Activated T-cell treated with anti-CD3 and anti-CD28 coated beads, Interleukin-2, amount 50 U/mL, for 24 hours (primary cell): ENCODE measurements around the gene SLC18B1.
A peak's percentile ranks its signal among the peaks of the same experiment; 100 is the strongest.

Source experiments
- DNase-seq: peaks from one replicate; pipeline ENCODE4 v3.0.0-alpha.2; 2020
- H3K27ac Mint-ChIP-seq: 2 replicates; pipeline ENCODE4 v1.8.0; 2020; ENCODE audit warnings: mild to moderate bottlenecking, mixed read lengths
- H3K27me3 Mint-ChIP-seq: 2 replicates; pipeline ENCODE4 v1.8.0; 2020; ENCODE audit warnings: mixed read lengths
- H3K36me3 Mint-ChIP-seq: 2 replicates; pipeline ENCODE4 v1.8.0; 2020; ENCODE audit warnings: low read depth, mixed read lengths
- H3K4me1 Mint-ChIP-seq: 2 replicates; pipeline ENCODE4 v1.8.0; 2020; ENCODE audit warnings: low read depth, mixed read lengths
- H3K4me3 Mint-ChIP-seq: 2 replicates; pipeline ENCODE4 v1.8.0; 2020; ENCODE audit warnings: mild to moderate bottlenecking, moderate library complexity, mixed read lengths
- H3K9me3 Mint-ChIP-seq: 2 replicates; pipeline ENCODE4 v1.8.0; 2020; ENCODE audit warnings: mixed read lengths

The SLC18B1 gene

DNA sequence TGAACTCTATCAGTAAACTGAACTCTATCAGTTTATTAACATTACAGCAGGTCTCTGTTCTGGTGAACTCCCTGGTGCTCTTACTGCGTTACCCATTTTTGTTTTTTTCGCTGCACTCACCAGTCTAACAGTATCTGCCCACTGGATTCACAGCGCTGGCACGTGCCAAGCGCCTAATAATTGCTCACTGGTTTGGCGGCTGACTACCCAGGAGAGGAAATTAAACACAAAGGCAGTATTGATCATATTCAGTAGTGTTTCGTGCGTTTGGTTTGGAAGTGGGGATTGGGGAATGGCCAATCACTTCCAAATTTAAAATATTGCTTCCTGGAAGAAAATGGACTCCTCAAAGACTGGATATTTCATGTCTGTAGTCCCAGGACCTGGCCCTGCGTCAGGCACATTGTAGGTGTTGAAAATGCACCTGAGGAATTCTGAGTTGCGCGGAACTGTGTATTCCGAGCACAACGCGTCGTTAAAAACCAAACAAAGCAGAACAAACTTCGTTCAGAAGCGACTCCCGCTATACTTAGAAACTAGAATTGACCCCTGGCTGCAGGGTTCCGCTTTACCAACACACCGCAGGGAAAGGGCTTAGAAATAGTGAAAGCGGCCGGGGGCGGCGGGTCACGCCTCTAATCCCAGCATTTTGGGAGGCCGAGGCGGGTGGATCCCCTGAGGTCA lies 14.9 kb upstream of the SLC18B1 start:
- peak; percentile 67 for DNase-seq
- Mint-ChIP-seq H3K27ac (peak overlapping the region; percentile 99), H3K4me3 (peak overlapping the region; percentile 99), H3K9me3 (no peaks in the 10 kb centered on the region), H3K27me3 (no peaks in the 10 kb centered on the region), H3K36me3 (peaks cover 55% of the 10 kb centered on the region), H3K4me1 (peaks cover 35% of the 10 kb centered on the region)

DNA sequence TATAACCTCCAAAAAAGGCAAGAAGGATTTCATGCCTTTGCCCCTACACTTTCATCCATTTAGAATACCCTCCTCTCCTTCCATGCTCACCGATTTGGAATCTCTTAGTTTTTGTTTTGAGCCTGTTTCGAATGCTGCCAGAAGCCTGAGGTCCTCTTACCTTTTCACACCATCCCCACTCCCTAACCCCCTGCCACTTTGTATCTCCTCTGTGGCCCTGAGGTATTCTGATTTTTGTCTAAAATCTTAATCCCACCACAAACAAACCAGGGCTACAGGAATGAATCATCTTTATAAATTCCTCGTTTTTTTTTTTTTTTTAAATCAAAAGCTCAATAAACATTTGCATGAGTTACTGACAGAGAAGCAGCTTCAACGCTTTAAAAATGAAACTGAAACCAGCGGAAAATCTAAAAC lies 14.3 kb upstream of the SLC18B1 start:
- peaks cover 49% of the 10 kb centered on the region for H3K36me3 Mint-ChIP-seq
- no peaks in the 10 kb centered on the region for H3K27me3 Mint-ChIP-seq
- H3K4me3 Mint-ChIP-seq = peak overlapping the region; percentile 99
- no peak for DNase-seq
- no peaks in the 10 kb centered on the region for H3K9me3 Mint-ChIP-seq
- peak overlapping the region; percentile 99 for H3K27ac Mint-ChIP-seq
- peaks cover 30% of the 10 kb centered on the region for H3K4me1 Mint-ChIP-seq

DNA sequence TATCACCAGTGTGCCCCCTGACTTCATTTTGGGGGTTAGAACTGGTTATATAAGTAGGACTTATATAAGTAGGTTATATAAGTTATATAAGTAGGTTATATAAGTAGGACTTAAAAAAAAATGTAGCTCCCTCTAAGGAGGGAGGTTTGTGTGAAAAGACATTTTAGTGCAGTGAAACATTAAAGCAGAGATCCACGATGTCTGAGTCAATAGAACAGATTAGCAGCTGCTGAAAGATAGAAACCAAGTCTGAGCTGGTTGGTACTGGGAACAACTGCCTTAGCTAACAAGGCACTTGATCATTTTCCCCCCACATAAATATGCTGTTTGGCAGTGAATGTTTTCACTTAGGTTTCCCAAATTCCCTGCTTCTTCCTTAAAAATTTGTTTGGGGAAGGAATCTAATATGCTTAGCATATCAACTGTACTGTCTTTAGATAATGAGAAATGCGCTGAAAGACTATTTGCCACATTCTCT lies 13.9 kb upstream of the SLC18B1 start:
- Mint-ChIP-seq H3K36me3 (peaks cover 44% of the 10 kb centered on the region), H3K27me3 (no peaks in the 10 kb centered on the region), H3K4me3 (peak overlapping the region; percentile 99), H3K4me1 (peaks cover 25% of the 10 kb centered on the region), H3K27ac (peak overlapping the region; percentile 99), H3K9me3 (no peaks in the 10 kb centered on the region)
- no peak for DNase-seq

DNA sequence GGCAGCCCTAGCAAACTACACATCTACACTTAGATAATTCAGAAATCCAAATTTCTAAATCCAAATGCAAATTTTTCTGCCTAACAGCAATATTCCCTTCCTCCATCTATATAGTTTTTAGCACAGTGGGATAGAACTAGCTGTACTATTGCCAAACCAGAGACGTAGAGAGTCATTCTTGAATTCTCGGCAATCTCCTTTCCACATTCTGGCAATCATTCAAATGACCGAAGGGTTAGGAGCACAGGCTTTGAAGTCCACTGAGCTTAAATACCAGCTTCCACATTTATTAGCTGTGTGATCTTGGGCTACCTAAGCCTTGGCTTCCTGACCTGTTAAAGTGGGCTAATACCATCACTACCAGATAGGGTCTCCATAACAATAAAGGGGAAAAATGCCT lies 12.8 kb upstream of the SLC18B1 start:
- DNase-seq = no peak
- Mint-ChIP-seq H3K4me1 (peaks cover 17% of the 10 kb centered on the region), H3K4me3 (no peak overlapping the region), H3K36me3 (peaks cover 34% of the 10 kb centered on the region), H3K9me3 (no peaks in the 10 kb centered on the region), H3K27ac (no peak overlapping the region), H3K27me3 (no peaks in the 10 kb centered on the region)

DNA sequence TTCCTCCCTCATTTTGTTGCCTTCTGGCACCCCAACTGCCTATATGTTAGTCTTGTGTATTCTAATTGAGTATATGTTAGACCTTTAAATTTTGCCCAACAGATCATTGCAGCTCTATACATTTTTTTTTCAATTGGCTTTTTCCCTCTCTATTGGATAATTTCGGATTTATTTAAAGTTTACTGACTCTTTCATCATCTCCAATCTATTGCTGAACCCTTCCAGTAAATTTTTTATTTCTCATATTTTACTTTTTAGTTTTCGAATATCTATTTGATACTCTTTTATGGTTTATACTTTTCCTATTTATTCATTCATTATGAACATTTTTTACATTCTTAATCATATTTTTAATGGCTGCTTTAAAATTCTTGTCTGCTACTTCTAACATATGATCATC lies 7.1 kb upstream of the SLC18B1 start:
- H3K36me3 Mint-ChIP-seq = no peaks in the 10 kb centered on the region
- no peak overlapping the region for H3K4me3 Mint-ChIP-seq
- no peak for DNase-seq
- no peaks in the 10 kb centered on the region for H3K27me3 Mint-ChIP-seq
- H3K9me3 Mint-ChIP-seq = no peaks in the 10 kb centered on the region
- no peak overlapping the region for H3K27ac Mint-ChIP-seq
- peaks cover 4% of the 10 kb centered on the region for H3K4me1 Mint-ChIP-seq

DNA sequence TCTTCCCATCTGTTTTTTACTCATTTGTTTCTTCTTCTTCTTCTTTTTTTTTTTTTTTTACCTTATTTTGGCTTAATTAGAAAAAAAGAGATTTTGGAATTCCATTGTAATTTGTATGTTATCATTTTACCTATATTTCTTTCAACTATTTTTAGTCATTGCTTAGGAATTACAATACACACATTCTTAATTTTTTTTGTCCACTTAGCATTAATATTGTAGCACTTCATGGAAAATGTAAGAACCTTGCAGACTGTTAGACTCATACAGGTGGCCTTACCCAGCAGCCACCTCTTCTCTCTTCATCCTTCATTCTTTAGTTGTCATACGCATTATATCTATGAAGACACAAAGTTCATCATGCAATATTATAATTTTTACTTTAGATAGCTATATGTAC lies 5.8 kb upstream of the SLC18B1 start:
- Mint-ChIP-seq H3K27ac (no peak overlapping the region), H3K4me1 (peaks cover 4% of the 10 kb centered on the region), H3K36me3 (no peaks in the 10 kb centered on the region), H3K27me3 (no peaks in the 10 kb centered on the region), H3K9me3 (no peaks in the 10 kb centered on the region), H3K4me3 (no peak overlapping the region)
- no peak for DNase-seq

DNA sequence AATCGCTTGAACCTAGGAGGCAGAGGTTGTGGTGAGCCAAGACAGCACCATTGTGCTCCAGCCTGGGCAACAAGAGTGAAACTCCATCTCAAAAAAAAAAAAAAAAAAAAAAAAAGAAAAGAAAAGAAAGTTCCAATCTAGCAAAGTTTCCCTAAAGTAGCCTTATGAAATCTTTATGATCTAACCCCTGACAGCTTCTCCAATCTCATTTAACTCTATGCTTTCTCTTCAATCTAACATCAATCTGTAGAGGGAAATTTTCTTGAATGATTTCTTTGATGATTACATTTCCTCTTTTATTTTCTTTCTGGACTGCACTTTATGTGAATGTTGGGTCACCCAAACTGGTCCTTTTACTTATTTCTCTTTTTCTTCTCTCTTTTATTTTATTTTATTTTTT lies 2.2 kb upstream of the SLC18B1 start:
- no peak overlapping the region for H3K27ac Mint-ChIP-seq

DNA sequence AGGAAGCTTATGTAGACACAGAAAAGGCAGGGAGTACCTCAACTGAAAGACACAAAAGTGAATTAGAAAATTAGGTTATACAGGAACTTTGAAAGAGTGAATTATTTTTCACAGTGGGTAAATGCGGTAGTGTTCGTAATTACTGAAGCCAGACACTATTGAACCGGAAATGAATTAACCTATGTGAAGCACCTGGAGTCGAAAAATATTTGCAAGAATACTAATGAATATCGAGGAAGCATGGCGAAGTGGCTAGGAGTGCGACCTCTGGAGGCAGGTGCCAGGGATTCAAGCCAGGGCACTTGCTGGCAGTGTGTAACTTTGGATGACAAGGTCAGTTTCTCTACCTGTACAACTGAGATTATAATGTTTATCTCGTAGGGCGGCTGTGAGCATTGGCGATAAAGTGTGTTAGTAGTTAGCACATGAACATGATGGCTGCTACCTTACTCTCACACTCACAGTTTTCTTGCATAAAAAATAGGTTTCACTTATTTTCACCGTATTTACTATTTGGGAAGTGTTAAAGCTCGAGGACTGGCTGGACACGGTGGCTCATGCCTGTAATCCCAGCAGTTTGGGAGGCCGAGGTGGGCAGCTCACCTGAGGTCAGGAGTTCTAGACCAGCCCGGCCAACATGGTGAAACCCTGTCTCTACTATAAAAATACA lies 567 bp upstream of the SLC18B1 start:
- Mint-ChIP-seq H3K27ac (no peak overlapping the region), H3K36me3 (peaks cover 21% of the 10 kb centered on the region), H3K4me1 (peaks cover 25% of the 10 kb centered on the region)

More for the DNA sequence above, 2.2 kb upstream of the SLC18B1 start:
- no peak for DNase-seq
- no peaks in the 10 kb centered on the region for H3K27me3 Mint-ChIP-seq
- no peaks in the 10 kb centered on the region for H3K9me3 Mint-ChIP-seq
- H3K4me1 Mint-ChIP-seq = peaks cover 16% of the 10 kb centered on the region
- no peak overlapping the region for H3K4me3 Mint-ChIP-seq
- peaks cover 10% of the 10 kb centered on the region for H3K36me3 Mint-ChIP-seq

DNA sequence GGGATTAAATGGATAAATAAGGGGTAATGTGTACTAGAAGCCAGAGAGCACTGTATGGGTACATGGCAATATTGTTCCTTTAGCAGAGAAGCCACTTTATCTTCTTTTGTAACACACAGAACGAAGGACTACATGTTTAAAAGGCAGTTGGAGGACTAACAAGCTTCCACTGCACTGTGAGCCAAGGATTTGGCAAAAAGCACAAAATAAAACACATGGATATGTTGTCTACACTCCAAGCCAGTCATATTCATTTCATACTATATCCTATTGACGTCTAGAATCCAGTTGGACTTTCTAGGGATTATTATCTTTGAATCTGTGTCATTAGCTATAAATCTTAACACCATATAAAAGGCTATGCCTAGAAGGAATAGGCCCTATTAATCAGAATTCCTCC lies 3.0 kb downstream of the SLC18B1 start:
- DNase-seq = no peak
- no peaks in the 10 kb centered on the region for H3K9me3 Mint-ChIP-seq
- peaks cover 46% of the 10 kb centered on the region for H3K36me3 Mint-ChIP-seq
- no peak overlapping the region for H3K4me3 Mint-ChIP-seq
- no peaks in the 10 kb centered on the region for H3K27me3 Mint-ChIP-seq
- no peak overlapping the region for H3K27ac Mint-ChIP-seq
- peaks cover 32% of the 10 kb centered on the region for H3K4me1 Mint-ChIP-seq

More for the DNA sequence above, 567 bp upstream of the SLC18B1 start:
- Mint-ChIP-seq H3K27me3 (no peaks in the 10 kb centered on the region), H3K9me3 (no peaks in the 10 kb centered on the region), H3K4me3 (no peak overlapping the region)
- peak; percentile 79 for DNase-seq

DNA sequence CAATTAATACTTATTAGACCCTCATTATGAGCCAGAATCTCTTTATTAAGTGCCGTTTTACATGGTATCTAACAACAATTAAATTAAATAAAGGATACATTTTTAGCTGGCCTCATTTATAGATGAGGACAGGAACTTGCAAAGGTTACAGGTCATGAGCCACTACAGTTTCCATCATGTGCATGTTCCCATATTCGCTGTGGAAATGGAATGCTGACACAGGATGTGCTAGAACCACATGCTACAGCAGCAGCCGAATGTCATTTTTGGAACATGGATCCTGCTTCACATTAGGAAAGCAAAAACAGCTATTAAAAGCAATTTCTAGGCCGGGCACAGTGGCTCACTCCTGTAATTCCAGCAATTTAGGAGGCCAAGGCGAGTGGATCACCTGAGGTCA lies 5.9 kb downstream of the SLC18B1 start:
- Mint-ChIP-seq H3K27ac (no peak overlapping the region), H3K36me3 (peaks cover 65% of the 10 kb centered on the region), H3K4me1 (peaks cover 40% of the 10 kb centered on the region), H3K27me3 (no peaks in the 10 kb centered on the region), H3K9me3 (no peaks in the 10 kb centered on the region), H3K4me3 (no peak overlapping the region)
- no peak for DNase-seq

DNA sequence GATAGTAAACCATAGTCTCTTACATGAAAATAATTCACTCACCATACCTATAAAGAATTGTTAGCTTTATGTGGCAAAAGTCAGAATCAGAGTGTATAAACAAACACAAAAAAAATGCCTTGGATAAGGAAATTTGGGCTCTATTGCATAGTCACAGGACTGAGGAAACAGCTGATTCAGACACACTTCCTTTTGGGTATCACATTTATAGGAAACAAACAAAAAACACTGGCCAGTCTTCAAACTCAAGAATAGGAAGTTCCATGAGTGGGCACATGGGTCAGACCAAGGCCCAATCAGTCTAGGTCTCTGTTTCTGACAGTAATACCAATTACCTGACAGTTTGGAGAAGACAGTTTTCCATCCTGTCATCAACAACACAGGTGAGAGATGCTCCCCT lies 8.0 kb downstream of the SLC18B1 start:
- H3K27ac Mint-ChIP-seq = no peak overlapping the region
- H3K36me3 Mint-ChIP-seq = peaks cover 74% of the 10 kb centered on the region
- peaks cover 32% of the 10 kb centered on the region for H3K4me1 Mint-ChIP-seq
- no peak overlapping the region for H3K4me3 Mint-ChIP-seq
- H3K27me3 Mint-ChIP-seq = no peaks in the 10 kb centered on the region
- no peak for DNase-seq
- H3K9me3 Mint-ChIP-seq = no peaks in the 10 kb centered on the region

DNA sequence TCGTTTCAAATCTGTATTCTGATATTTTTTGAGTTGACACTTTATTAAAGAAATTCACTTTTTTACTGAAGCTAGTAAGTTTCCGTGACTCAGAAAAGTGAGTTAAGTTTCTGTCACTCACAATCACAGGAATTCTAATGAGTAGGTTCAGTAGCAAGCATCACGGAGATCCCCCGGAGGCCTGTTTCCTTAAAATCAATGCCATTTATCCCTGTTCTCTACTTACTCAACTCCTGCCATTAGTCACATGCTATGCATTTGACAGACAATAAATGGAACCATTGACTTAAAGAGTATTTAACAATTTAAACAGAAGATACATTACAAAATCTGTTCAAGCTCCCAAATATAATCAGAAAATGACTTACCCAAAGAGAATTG lies 9.1 kb downstream of the SLC18B1 start:
- H3K4me3 Mint-ChIP-seq = no peak overlapping the region
- no peak overlapping the region for H3K27ac Mint-ChIP-seq
- H3K36me3 Mint-ChIP-seq = peaks cover 75% of the 10 kb centered on the region
- DNase-seq = no peak
- no peaks in the 10 kb centered on the region for H3K27me3 Mint-ChIP-seq
- H3K9me3 Mint-ChIP-seq = no peaks in the 10 kb centered on the region
- H3K4me1 Mint-ChIP-seq = peaks cover 26% of the 10 kb centered on the region

DNA sequence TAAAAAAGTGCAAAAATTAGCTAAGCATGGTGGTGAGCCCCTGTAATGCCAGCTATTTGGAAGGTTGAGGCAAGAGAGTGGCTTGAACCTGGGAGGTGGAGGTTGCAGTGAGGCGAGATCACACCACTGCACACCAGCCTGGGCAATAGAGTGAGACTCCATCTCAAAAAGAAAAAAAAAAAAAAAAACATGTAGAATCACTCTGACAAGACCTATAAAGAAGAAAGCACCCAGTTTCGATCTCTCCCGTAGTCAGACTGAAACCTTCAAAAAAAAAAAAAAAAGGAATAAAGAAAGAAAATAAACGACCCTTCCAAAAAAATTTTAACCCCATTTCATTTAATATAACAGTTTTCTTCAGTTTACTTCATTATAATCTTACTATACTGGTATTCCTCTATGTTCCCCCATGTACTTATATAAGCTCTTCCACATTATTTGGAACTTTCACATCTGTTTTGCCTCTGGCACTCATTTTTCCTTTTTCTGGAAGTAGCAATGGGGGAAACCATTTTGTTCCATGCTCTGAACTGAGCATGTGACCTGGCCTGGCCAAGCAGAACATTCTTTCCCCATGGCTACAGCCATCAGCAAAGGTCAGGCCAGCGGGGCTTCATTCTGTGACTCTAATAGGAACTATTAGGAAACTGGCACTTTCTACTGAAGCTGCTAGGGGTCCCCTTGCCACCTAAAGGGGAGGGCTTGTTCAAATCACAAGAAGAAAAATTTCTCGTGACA lies 9.6 kb downstream of the SLC18B1 start:
- H3K36me3 Mint-ChIP-seq = peaks cover 77% of the 10 kb centered on the region
- no peak overlapping the region for H3K4me3 Mint-ChIP-seq
- no peaks in the 10 kb centered on the region for H3K9me3 Mint-ChIP-seq
- H3K4me1 Mint-ChIP-seq = peaks cover 24% of the 10 kb centered on the region
- no peaks in the 10 kb centered on the region for H3K27me3 Mint-ChIP-seq
- peak overlapping the region; percentile 47 for H3K27ac Mint-ChIP-seq
- DNase-seq = no peak

DNA sequence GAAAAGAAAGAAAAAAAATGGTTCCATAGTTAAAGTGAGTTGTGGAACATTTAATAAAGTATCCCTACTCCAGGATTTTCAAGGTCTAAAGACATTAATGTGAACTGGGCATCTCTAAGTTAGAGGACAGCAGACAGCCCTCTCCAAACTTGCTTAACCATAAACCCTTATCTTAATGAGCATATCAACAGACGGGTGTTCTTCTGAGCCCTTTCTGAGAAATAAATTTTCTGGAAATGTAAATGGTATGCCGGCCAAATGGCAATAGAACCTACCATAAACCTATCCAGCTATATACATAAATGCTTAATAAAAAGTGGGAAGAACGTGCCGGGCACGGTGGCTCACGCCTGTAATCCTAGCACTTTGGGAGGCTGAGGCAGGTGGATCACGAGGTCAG lies 12.5 kb downstream of the SLC18B1 start:
- peaks cover 76% of the 10 kb centered on the region for H3K36me3 Mint-ChIP-seq
- H3K4me1 Mint-ChIP-seq = peaks cover 16% of the 10 kb centered on the region
- DNase-seq = no peak
- no peaks in the 10 kb centered on the region for H3K27me3 Mint-ChIP-seq
- no peak overlapping the region for H3K4me3 Mint-ChIP-seq
- H3K9me3 Mint-ChIP-seq = no peaks in the 10 kb centered on the region
- H3K27ac Mint-ChIP-seq = no peak overlapping the region
